ENCODE data around the gene GFAP.

Gene GFAP

DNA sequence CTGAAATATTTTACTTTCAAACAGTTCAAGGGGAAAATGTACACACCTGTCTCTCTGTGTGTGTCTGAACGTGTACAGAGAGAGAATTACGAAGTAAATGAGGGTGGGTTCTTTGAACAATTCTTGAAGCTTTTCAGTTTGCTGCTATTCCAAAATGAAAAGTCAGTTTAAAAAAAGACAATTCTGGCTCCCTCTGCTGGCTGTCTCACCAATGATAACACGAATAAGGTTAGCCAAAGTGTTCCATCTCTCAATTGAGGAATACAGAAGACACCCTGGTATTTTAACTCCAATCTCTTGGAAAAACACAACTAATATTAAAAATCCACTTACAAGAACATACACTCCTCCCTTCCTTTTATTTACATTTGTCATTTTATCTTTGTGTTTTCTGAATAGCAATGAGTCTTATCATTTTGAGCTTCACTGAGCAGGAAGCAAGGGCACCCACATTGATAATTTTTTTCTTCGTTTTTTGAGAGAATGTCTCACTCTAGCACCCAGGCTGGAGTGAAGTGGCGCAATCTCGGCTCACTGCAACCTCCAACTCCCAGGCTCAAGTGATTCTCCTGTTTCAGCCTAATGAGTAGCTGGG lies 36.6 kb downstream of the GFAP start:
- TF ChIP-seq EGR1 (IDR thresholded peaks at IDR 0.05): no peak
- peak; percentile 35 for TF ChIP-seq RAD21 (IDR thresholded peaks at IDR 0.05; ENCODE audit: low read depth)

DNA sequence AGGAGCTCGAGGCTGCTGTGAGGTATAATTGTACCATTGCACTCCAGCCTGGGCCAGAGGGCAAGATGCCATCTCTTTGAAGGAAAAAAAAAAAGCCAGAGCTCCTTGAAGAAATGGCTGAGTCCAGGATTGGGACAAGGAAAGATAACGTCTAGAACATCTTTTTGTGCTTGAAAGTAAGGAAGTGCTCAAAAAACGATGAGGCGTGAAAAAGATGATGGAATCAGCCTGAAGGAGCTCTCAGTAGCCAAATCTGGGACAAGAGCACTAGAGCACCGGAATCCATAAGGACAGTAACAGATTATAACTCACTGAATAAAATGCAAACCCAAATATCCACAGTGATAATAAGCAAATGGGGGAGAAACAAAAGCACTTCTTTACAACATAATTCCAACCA lies 38.2 kb downstream of the GFAP start:
- TF ChIP-seq EP300 (IDR thresholded peaks at IDR 0.05; ENCODE audit: borderline replicate concordance): no peak
- no peak for TF ChIP-seq YY1 (IDR thresholded peaks at IDR 0.05; ENCODE audit: low read depth)
- TF ChIP-seq FOXM1 (IDR thresholded peaks at IDR 0.05; ENCODE audit: borderline replicate concordance, low read depth): no peak
- no peak for TF ChIP-seq TEAD4 (IDR thresholded peaks at IDR 0.05)
- TF ChIP-seq, protein P1, sequence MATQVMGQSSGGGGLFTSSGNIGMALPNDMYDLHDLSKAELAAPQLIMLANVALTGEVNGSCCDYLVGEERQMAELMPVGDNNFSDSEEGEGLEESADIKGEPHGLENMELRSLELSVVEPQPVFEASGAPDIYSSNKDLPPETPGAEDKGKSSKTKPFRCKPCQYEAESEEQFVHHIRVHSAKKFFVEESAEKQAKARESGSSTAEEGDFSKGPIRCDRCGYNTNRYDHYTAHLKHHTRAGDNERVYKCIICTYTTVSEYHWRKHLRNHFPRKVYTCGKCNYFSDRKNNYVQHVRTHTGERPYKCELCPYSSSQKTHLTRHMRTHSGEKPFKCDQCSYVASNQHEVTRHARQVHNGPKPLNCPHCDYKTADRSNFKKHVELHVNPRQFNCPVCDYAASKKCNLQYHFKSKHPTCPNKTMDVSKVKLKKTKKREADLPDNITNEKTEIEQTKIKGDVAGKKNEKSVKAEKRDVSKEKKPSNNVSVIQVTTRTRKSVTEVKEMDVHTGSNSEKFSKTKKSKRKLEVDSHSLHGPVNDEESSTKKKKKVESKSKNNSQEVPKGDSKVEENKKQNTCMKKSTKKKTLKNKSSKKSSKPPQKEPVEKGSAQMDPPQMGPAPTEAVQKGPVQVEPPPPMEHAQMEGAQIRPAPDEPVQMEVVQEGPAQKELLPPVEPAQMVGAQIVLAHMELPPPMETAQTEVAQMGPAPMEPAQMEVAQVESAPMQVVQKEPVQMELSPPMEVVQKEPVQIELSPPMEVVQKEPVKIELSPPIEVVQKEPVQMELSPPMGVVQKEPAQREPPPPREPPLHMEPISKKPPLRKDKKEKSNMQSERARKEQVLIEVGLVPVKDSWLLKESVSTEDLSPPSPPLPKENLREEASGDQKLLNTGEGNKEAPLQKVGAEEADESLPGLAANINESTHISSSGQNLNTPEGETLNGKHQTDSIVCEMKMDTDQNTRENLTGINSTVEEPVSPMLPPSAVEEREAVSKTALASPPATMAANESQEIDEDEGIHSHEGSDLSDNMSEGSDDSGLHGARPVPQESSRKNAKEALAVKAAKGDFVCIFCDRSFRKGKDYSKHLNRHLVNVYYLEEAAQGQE (IDR thresholded peaks at IDR 0.05; ENCODE audit: low read depth): no peak
- TF ChIP-seq RAD21 (IDR thresholded peaks at IDR 0.05; ENCODE audit: low read depth): no peak
- no peak for TF ChIP-seq CEBPB (IDR thresholded peaks at IDR 0.05)
- TF ChIP-seq CREB1 (IDR thresholded peaks at IDR 0.05; ENCODE audit: low read depth): no peak
- no peak for TF ChIP-seq ZBTB7A (IDR thresholded peaks at IDR 0.05; ENCODE audit: low read depth)
- TF ChIP-seq, protein P2, sequence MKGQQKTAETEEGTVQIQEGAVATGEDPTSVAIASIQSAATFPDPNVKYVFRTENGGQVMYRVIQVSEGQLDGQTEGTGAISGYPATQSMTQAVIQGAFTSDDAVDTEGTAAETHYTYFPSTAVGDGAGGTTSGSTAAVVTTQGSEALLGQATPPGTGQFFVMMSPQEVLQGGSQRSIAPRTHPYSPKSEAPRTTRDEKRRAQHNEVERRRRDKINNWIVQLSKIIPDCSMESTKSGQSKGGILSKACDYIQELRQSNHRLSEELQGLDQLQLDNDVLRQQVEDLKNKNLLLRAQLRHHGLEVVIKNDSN (IDR thresholded peaks at IDR 0.05): no peak

DNA sequence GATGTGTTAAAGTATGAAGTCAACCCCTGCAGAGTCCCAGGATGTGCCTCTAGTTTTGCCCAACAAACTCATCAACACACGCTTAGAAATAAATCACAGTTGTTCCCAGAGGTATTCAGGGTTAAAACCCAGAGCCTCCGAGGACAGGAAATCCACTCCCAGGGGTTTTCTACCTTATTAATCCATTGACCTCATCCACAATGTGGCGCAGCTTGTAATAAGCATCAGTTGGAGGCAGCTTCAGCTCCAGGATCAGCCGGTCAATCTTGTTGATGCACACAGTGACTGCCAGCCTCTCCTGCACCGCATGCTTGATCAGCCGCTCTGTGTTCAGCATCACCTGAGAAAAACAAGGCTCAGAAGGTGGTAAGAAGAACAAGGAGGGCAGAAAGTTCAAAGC lies 39.5 kb downstream of the GFAP start:
- TF ChIP-seq EP300 (IDR thresholded peaks at IDR 0.05; ENCODE audit: borderline replicate concordance) (no peak), ZBTB7A (IDR thresholded peaks at IDR 0.05; ENCODE audit: low read depth) (no peak), EGR1 (IDR thresholded peaks at IDR 0.05) (no peak), YY1 (IDR thresholded peaks at IDR 0.05; ENCODE audit: low read depth) (no peak), NFIC (IDR thresholded peaks at IDR 0.05) (no peak), TCF12 (IDR thresholded peaks at IDR 0.05; ENCODE audit: low read depth) (no peak), CREB1 (IDR thresholded peaks at IDR 0.05; ENCODE audit: low read depth) (no peak), TAF1 (IDR thresholded peaks at IDR 0.05; ENCODE audit: low read depth) (no peak), RAD21 (IDR thresholded peaks at IDR 0.05; ENCODE audit: low read depth) (no peak), CEBPB (IDR thresholded peaks at IDR 0.05) (no peak), FOXM1 (IDR thresholded peaks at IDR 0.05; ENCODE audit: borderline replicate concordance, low read depth) (no peak), TEAD4 (IDR thresholded peaks at IDR 0.05) (no peak)
- TF ChIP-seq, protein P2 (IDR thresholded peaks at IDR 0.05): no peak
- TF ChIP-seq, protein P1 (IDR thresholded peaks at IDR 0.05; ENCODE audit: low read depth): no peak
- TF ChIP-seq, protein P3, sequence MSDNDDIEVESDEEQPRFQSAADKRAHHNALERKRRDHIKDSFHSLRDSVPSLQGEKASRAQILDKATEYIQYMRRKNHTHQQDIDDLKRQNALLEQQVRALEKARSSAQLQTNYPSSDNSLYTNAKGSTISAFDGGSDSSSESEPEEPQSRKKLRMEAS (IDR thresholded peaks at IDR 0.05): no peak

DNA sequence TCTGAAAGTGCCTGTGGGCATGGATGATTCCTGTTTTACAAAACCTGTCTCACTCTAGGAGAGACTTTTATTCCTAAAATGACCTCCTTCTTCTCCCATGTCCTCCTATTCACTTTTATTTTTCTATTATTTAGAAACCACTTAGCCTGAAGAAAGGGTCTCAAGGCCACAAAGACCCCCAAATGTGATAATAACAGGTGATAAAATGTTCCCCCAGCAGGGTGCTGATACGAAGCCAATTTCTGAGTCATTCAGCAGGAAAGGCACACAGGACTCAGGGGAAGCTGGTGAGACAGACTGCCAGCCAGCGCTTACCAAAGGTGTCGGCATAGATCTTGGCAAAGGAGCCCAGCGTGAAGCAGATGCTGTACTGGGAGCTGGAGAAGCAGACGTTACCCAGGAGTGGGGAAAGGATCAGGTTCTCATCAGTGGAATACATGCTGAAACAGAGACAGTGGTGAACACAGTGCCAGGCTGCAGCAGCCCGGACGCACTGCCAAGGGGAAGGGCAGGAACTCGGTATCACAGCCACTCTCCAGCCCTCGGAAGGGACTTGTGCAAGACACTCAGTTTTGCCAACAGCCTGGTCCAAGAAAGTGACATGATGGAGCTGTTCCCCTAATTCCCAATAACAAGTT lies 43.0 kb downstream of the GFAP start:
- TF ChIP-seq FOXM1 (IDR thresholded peaks at IDR 0.05; ENCODE audit: borderline replicate concordance, low read depth) (no peak), YY1 (IDR thresholded peaks at IDR 0.05; ENCODE audit: low read depth) (no peak), NFIC (IDR thresholded peaks at IDR 0.05) (peak; percentile 94), CEBPB (IDR thresholded peaks at IDR 0.05) (no peak), RAD21 (IDR thresholded peaks at IDR 0.05; ENCODE audit: low read depth) (no peak), TEAD4 (IDR thresholded peaks at IDR 0.05) (no peak), EGR1 (IDR thresholded peaks at IDR 0.05) (no peak), CREB1 (IDR thresholded peaks at IDR 0.05; ENCODE audit: low read depth) (no peak), ZBTB7A (IDR thresholded peaks at IDR 0.05; ENCODE audit: low read depth) (peak; percentile 62; the same call in 1 of the 2 replicates), EP300 (IDR thresholded peaks at IDR 0.05; ENCODE audit: borderline replicate concordance) (peak; percentile 14; the same call in 1 of the 2 replicates), TCF12 (IDR thresholded peaks at IDR 0.05; ENCODE audit: low read depth) (peak; percentile 55; the same call in 1 of the 2 replicates), TAF1 (IDR thresholded peaks at IDR 0.05; ENCODE audit: low read depth) (no peak)
- TF ChIP-seq, protein P3 (IDR thresholded peaks at IDR 0.05): no peak
- TF ChIP-seq, protein P1 (IDR thresholded peaks at IDR 0.05; ENCODE audit: low read depth): no peak
- TF ChIP-seq, protein P2 (IDR thresholded peaks at IDR 0.05): no peak

All from Ishikawa (cell line).